ENCODE data around the gene ARHGAP6. TPM values are rescaled to one million over a fixed set of nuclear protein-coding genes. Genes with fewer than 3 reads are reported as not detected.

The ARHGAP6 gene
- total RNA-seq, 1 experiment from 2014 or later: 0.07 TPM

GRCh38 chrX:11458170-11458569 is 207.6 kb downstream of the ARHGAP6 start:
- Histone ChIP-seq H4K91ac (ENCODE audit: insufficient read length, low read depth, low read length) (no peak overlapping the region), H3K9ac (ENCODE audit: extremely low read depth, insufficient read length, low read length) (no peak overlapping the region)
- no peaks in the 10 kb centered on the region for H3K27me3 Mint-ChIP-seq (ENCODE audit: low read depth)

More at GRCh38 chrX:11458170-11458569, 207.6 kb downstream of the ARHGAP6 start:
- Histone ChIP-seq H3K79me1 (ENCODE audit: insufficient read depth, low read depth, low read length, poor library complexity, severe bottlenecking) (no peaks in the 10 kb centered on the region), H4K20me1 (ENCODE audit: control insufficient read depth, insufficient read depth, insufficient read length) (no peaks in the 10 kb centered on the region), H3K27ac (ENCODE audit: insufficient read length, low read depth, low read length) (no peak overlapping the region), H3K4ac (ENCODE audit: low read depth, low read length) (no peak overlapping the region), H3K14ac (ENCODE audit: insufficient read depth, low read length) (no peak overlapping the region), H2BK5ac (ENCODE audit: insufficient read length, low read length) (no peak overlapping the region), H3T11ph (ENCODE audit: low read length) (no peak overlapping the region), H3K23ac (ENCODE audit: insufficient read length, low read depth, low read length) (no peak overlapping the region), H3K56ac (ENCODE audit: insufficient read length, low read depth, low read length) (no peak overlapping the region), H3K9me3 (ENCODE audit: control insufficient read depth, low read depth, low read length) (no peaks in the 10 kb centered on the region), H3K18ac (ENCODE audit: insufficient read length, low read depth, low read length) (no peak overlapping the region), H2BK15ac (ENCODE audit: low read depth, low read length) (no peak overlapping the region), H3K27me3 (ENCODE audit: insufficient read depth, low read length) (no peaks in the 10 kb centered on the region), H4K8ac (replicated peaks; ENCODE audit: insufficient read length, low read depth, low read length) (no peak overlapping the region), H3K23me2 (ENCODE audit: insufficient read length, low read depth, low read length, poor library complexity, severe bottlenecking) (no peaks in the 10 kb centered on the region), H2BK20ac (ENCODE audit: low read depth, low read length, poor library complexity, severe bottlenecking) (no peak overlapping the region), H2AFZ (ENCODE audit: low read length) (no peak overlapping the region), H3K79me2 (ENCODE audit: insufficient read depth, low read length) (no peaks in the 10 kb centered on the region), H2BK120ac (ENCODE audit: low read depth, low read length, poor library complexity, severe bottlenecking) (no peak overlapping the region), H2AK5ac (ENCODE audit: insufficient read length, low read length) (no peak overlapping the region), H2BK12ac (ENCODE audit: insufficient read length, low read depth, low read length) (no peak overlapping the region), H3K4me2 (ENCODE audit: insufficient read depth, insufficient read length, low read length) (no peak overlapping the region), H3K4me1 (ENCODE audit: insufficient read depth, low read length) (no peaks in the 10 kb centered on the region), H4K5ac (ENCODE audit: insufficient read length, low read depth, low read length) (no peak overlapping the region)
- no peak overlapping the region for H3K4me3 Mint-ChIP-seq
- peaks cover 49 to 55% of the 10 kb centered on the region in 2 experiments for H3K9me3 Mint-ChIP-seq
- no peaks in the 10 kb centered on the region for H3K36me3 Mint-ChIP-seq (ENCODE audit: insufficient read depth in 1 of 3, low read depth in 3 of 3)
- TF ChIP-seq CTCF (conservative IDR thresholded peaks at IDR 0.05): no peak
- H3K27ac Mint-ChIP-seq: no peak overlapping the region
- DNase-seq: no peak
- WGBS (ENCODE audit: extremely low coverage, insufficient read length, low lambda C conversion rate): no CpG with 5 or more reads among the region's 3 CpGs
- no peaks in the 10 kb centered on the region for H3K4me1 Mint-ChIP-seq

Data from H9 (cell line).